HG03342 (cell line): ENCODE measurements around the gene ZDHHC8.

Source experiments
- ATAC-seq: cut with Tn5 transposase; IDR thresholded peaks from one replicate; pipeline ENCODE4 v1.9.1; 2021; ENCODE audit warnings: mild to moderate bottlenecking, moderate library complexity; ENCODE audit not compliant: unreplicated experiment

ZDHHC8 gene

GRCh38 chr22:20141186-20142077 is 9.8 kb downstream of the ZDHHC8 start:
- no peak for ATAC-seq

GRCh38 chr22:20142711-20143621 is 11.4 kb downstream of the ZDHHC8 start:
- ATAC-seq = no peak

- ATAC-seq = no peak
Measured at GRCh38 chr22:20143883-20144665, 12.5 kb downstream of the ZDHHC8 start.

GRCh38 chr22:20145206-20145831 is 13.7 kb downstream of the ZDHHC8 start:
- ATAC-seq = no peak

- ATAC-seq = no peak
Measured at GRCh38 chr22:20145832-20146223, 14.2 kb downstream of the ZDHHC8 start.

- ATAC-seq = no peak
Measured at GRCh38 chr22:20146777-20147176, 15.2 kb downstream of the ZDHHC8 start.

GRCh38 chr22:20147237-20147988 is 15.8 kb downstream of the ZDHHC8 start:
- no peak for ATAC-seq

GRCh38 chr22:20148414-20148813 is 16.8 kb downstream of the ZDHHC8 start:
- no peak for ATAC-seq

GRCh38 chr22:20149257-20150250 is 17.9 kb downstream of the ZDHHC8 start:
- no peak for ATAC-seq

GRCh38 chr22:20150381-20151275 is 19.0 kb downstream of the ZDHHC8 start, which contains the start of gene CCDC188:
CCDC188 (minus strand) TSS chr22:20151055; CDS start chr22:20150986, 69 bp downstream.
- no peak for ATAC-seq

GRCh38 chr22:20151276-20151588 is 19.6 kb downstream of the ZDHHC8 start:
- ATAC-seq = no peak

GRCh38 chr22:20152464-20152890 is 20.9 kb downstream of the ZDHHC8 start:
- no peak for ATAC-seq

GRCh38 chr22:20153945-20154344 is 22.3 kb downstream of the ZDHHC8 start:
- ATAC-seq = no peak

- ATAC-seq = no peak
Measured at GRCh38 chr22:20154602-20155187, 23.1 kb downstream of the ZDHHC8 start.

GRCh38 chr22:20155330-20156041 is 23.9 kb downstream of the ZDHHC8 start:
- no peak for ATAC-seq

GRCh38 chr22:20156042-20156389 is 24.4 kb downstream of the ZDHHC8 start:
- ATAC-seq = no peak
